ENCODE measurements around the gene CENPP. TPM values are rescaled to one million over a fixed set of nuclear protein-coding genes. Genes with fewer than 3 reads are reported as not detected.

Gene CENPP
- total RNA-seq, 5 donors from 2014 or later (not counting 1 experiment from before 2014, with no cell fraction given), result 1.9 to 5.0 (median 4.3) TPM

DNA sequence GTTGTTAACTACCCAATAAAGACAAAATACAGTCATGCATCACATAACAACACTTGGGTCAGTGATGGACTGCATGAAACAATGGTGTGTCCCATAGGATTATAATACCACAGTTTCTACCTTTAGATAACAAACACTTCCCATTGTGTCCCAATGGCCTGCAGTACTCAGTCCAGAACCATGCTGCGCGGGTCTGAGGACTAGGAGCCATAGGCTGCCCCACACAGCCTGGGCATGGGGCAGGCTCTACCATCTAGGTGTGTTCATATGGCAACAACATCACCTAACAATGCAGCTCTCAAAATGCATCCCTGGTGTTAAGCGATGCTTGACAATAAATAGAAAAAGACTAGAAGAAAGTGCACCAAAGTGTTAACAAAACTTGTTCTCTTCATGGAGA lies 337.4 kb downstream of the CENPP start:
- DNase-seq (no peak), ATAC-seq (replicated peaks in 1 of 4) (no peak)
- WGBS (ENCODE audit: insufficient coverage), result no CpG with 5 or more reads among the region's 3 CpGs
- POLR2A ChIA-PET, result no interaction called here
- no peak overlapping the region for H3K4me3 Mint-ChIP-seq
- no peaks in the 10 kb centered on the region for H3K9me3 ChIP-seq
- no peak overlapping the region for H3K4me3 ChIP-seq (ENCODE audit: control insufficient read depth in 1 of 2, extremely low read depth in 1 of 2, low read length in 1 of 2)
- no peak overlapping the region for H3K27ac Mint-ChIP-seq
- CTCF ChIA-PET, result interaction anchor here in 1 of 2 donors (0.7 kb wide), 1 partner anchor 153 kb away, joined by 4 read pairs; no protein-coding TSS in a partner anchor
- H3K4me1 Mint-ChIP-seq, result peaks cover 49 to 56% (median 49%) of the 10 kb centered on the region in 3 donors
- H3K36me3 ChIP-seq (ENCODE audit: control insufficient read depth in 2 of 2, extremely low read depth in 1 of 2, insufficient read depth in 1 of 2, low read length in 1 of 2), result peaks cover 0 to 19% of the 10 kb centered on the region in 2 donors
- no peaks in the 10 kb centered on the region for H3K9me3 Mint-ChIP-seq
- H3K27me3 ChIP-seq (replicated peaks in 1 of 2; ENCODE audit: control insufficient read depth in 2 of 2, extremely low read depth in 1 of 2, insufficient read depth in 2 of 2, low read length in 1 of 2), result no peaks in the 10 kb centered on the region
- H3K27ac ChIP-seq (ENCODE audit: low read length), result no peak overlapping the region
- H3K36me3 Mint-ChIP-seq, result peaks cover 12% of the 10 kb centered on the region
- H3K27me3 Mint-ChIP-seq, result no peaks in the 10 kb centered on the region
- H3K4me1 ChIP-seq (ENCODE audit: control insufficient read depth in 1 of 2, extremely low read depth in 1 of 2, insufficient read depth in 2 of 2, low read length in 2 of 2), result peaks cover 8 to 29% of the 10 kb centered on the region in 2 experiments

DNA sequence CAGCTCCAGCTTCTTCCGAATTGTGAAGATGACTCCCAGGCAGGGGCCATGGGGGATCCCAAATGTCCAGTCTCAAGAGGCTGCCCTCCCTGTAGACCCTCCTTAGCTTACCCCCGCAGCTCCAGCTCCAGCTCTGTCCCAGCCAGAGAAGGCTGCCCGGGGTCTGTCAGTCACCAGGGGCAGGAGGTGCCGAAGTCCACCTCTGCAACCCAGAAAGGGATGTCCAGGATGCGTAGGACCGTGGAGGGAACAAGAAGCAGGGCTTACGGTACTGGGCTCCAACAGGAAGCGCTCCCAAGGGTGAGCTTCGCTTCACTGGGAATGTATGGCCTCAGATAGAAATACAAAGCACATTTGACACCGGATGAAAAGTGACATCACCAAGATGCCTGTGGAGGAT lies 338.2 kb downstream of the CENPP start:
- Histone ChIP-seq H3K9me3 (no peaks in the 10 kb centered on the region), H3K4me1 (ENCODE audit: control insufficient read depth in 1 of 2, extremely low read depth in 1 of 2, insufficient read depth in 2 of 2, low read length in 2 of 2) (peaks cover 11 to 38% of the 10 kb centered on the region in 2 experiments), H3K27me3 (replicated peaks in 1 of 2; ENCODE audit: control insufficient read depth in 2 of 2, extremely low read depth in 1 of 2, insufficient read depth in 2 of 2, low read length in 1 of 2) (no peaks in the 10 kb centered on the region), H3K4me3 (ENCODE audit: control insufficient read depth in 1 of 2, extremely low read depth in 1 of 2, low read length in 1 of 2) (no peak overlapping the region), H3K36me3 (ENCODE audit: control insufficient read depth in 2 of 2, extremely low read depth in 1 of 2, insufficient read depth in 1 of 2, low read length in 1 of 2) (peaks cover 0 to 12% of the 10 kb centered on the region in 2 donors), H3K27ac (ENCODE audit: low read length) (peak overlapping the region; percentile 60)
- Mint-ChIP-seq H3K27me3 (no peaks in the 10 kb centered on the region), H3K9me3 (no peaks in the 10 kb centered on the region), H3K4me1 (peaks cover 57 to 65% (median 58%) of the 10 kb centered on the region in 3 donors), H3K27ac (no peak overlapping the region), H3K36me3 (peaks cover 8% of the 10 kb centered on the region), H3K4me3 (no peak overlapping the region)
- CTCF ChIA-PET, result interaction anchor here in 1 of 2 donors (0.7 kb wide), 1 partner anchor 152 kb away, joined by 4 read pairs; no protein-coding TSS in a partner anchor
- POLR2A ChIA-PET, result no interaction called here
- ATAC-seq (replicated peaks in 1 of 4), result no peak
- DNase-seq, result no peak
- 95% methylated on average over 10 of the region's 10 CpGs for WGBS (ENCODE audit: insufficient coverage)

DNA sequence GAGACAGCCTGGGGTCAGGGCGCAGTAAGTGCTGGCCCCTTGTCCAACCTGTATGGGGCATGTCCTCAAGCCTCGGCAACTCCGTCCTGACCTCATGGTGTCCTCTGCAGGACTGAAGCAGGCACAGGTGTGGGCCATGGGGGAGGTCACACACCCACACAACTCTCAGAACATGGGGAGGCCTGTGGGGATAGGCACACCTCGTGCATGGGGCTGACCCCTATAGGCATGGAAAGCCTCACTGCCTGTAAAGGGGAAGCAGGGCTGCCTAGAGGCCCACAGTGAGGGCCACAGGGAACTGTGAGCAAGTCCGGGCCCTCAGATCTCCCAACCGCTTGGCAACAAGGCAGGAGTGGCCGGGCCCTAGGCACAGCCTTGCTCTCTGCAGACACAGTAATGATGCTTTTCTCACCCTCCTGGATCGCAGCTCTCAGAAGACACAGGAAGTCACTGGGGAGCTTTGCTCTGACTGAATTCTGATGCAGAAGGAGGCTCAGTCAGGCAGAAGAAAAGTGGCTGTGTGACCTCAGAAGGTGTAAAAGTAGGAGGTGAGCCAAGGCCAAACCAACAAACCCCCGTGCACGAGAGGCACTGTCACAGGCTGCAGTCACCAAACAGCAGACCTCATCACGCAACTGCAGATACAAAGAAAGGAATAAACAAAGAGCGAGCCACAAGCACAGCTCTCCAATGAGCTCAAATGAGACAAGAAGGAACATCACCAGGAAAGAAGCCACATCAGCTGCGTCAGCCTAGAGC lies 338.8 kb downstream of the CENPP start:
- ChIA-PET CTCF (no interaction called here), POLR2A (no interaction called here)
- Histone ChIP-seq H3K27ac (ENCODE audit: low read length) (peak overlapping the region; percentile 60), H3K36me3 (ENCODE audit: control insufficient read depth in 2 of 2, extremely low read depth in 1 of 2, insufficient read depth in 1 of 2, low read length in 1 of 2) (peaks cover 0 to 10% of the 10 kb centered on the region in 2 donors), H3K4me1 (ENCODE audit: control insufficient read depth in 1 of 2, extremely low read depth in 1 of 2, insufficient read depth in 2 of 2, low read length in 2 of 2) (peaks cover 12 to 44% of the 10 kb centered on the region in 2 experiments), H3K27me3 (replicated peaks in 1 of 2; ENCODE audit: control insufficient read depth in 2 of 2, extremely low read depth in 1 of 2, insufficient read depth in 2 of 2, low read length in 1 of 2) (no peaks in the 10 kb centered on the region), H3K4me3 (ENCODE audit: control insufficient read depth in 1 of 2, extremely low read depth in 1 of 2, low read length in 1 of 2) (no peak overlapping the region), H3K9me3 (no peaks in the 10 kb centered on the region)
- ATAC-seq (replicated peaks in 1 of 4) (peak in 3 of 4 experiments; percentile 54 to 80 (median 60)), DNase-seq (peak in 31 of 35 experiments; percentile 3 to 68 (median 29))
- H3K4me3 Mint-ChIP-seq, result peak overlapping the region in 2 of 3 donors; percentile 6 to 39
- H3K9me3 Mint-ChIP-seq, result no peaks in the 10 kb centered on the region
- H3K27me3 Mint-ChIP-seq, result no peaks in the 10 kb centered on the region
- peaks cover 61 to 71% (median 64%) of the 10 kb centered on the region in 3 donors for H3K4me1 Mint-ChIP-seq
- 46% methylated on average over 9 of the region's 13 CpGs for WGBS (ENCODE audit: insufficient coverage)
- peak overlapping the region; percentile 69 to 85 for H3K27ac Mint-ChIP-seq
- peaks cover 8% of the 10 kb centered on the region for H3K36me3 Mint-ChIP-seq

DNA sequence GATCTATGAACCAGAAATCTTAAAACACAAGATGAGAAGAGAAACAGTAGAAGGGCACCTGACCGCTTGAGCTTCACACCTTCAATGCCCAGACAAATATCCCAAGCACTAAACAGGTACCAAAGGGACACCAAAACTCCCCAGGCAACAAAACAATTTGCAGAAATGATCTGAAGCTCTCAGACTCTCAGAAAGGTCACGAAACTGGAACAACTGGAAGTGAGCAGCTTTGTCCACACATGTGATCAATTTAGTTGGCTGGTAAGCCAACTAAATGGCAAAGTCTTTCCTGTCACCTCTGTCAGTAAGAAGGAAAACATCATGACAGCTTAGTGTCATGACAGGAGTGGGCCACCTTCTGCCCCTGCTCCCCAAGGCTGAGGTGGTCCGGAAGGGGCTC lies 340.1 kb downstream of the CENPP start:
- CTCF ChIA-PET, result no interaction called here
- no peaks in the 10 kb centered on the region for H3K9me3 Mint-ChIP-seq
- peak overlapping the region; percentile 3 to 45 for H3K27ac Mint-ChIP-seq
- peaks cover 0 to 10% of the 10 kb centered on the region in 2 donors for H3K36me3 ChIP-seq (ENCODE audit: control insufficient read depth in 2 of 2, extremely low read depth in 1 of 2, insufficient read depth in 1 of 2, low read length in 1 of 2)
- no peak overlapping the region for H3K4me3 Mint-ChIP-seq
- ATAC-seq (replicated peaks in 1 of 4) (no peak), DNase-seq (no peak)
- WGBS (ENCODE audit: insufficient coverage), result 100% methylated on average over 2 of the region's 3 CpGs
- POLR2A ChIA-PET, result no interaction called here
- no peak overlapping the region for H3K27ac ChIP-seq (ENCODE audit: low read length)
- no peaks in the 10 kb centered on the region for H3K9me3 ChIP-seq
- peaks cover 63 to 72% (median 65%) of the 10 kb centered on the region in 3 donors for H3K4me1 Mint-ChIP-seq
- H3K27me3 ChIP-seq (replicated peaks in 1 of 2; ENCODE audit: control insufficient read depth in 2 of 2, extremely low read depth in 1 of 2, insufficient read depth in 2 of 2, low read length in 1 of 2), result no peaks in the 10 kb centered on the region
- H3K4me1 ChIP-seq (ENCODE audit: control insufficient read depth in 1 of 2, extremely low read depth in 1 of 2, insufficient read depth in 2 of 2, low read length in 2 of 2), result peaks cover 12 to 48% of the 10 kb centered on the region in 2 experiments
- peaks cover 8% of the 10 kb centered on the region for H3K36me3 Mint-ChIP-seq
- no peak overlapping the region for H3K4me3 ChIP-seq (ENCODE audit: control insufficient read depth in 1 of 2, extremely low read depth in 1 of 2, low read length in 1 of 2)
- H3K27me3 Mint-ChIP-seq, result no peaks in the 10 kb centered on the region

DNA sequence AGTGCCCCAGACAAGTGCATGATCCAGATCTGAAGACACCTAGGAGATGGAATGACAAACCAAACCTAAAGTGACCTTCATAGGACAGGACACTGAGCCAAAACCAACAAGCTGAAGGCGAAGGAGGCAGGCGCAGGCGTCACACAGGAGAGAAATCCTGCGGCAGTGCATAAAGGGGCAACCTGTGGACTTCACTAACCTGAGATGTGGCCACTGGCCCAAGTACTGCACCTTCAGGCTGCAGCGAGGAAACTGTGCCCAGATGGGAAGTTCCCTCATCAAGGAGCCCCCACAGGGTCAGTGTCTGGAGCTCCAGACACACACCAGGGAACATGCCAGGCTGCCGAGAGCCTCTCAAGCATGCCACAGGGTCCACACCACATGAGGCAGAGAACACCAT lies 340.5 kb downstream of the CENPP start:
- peaks cover 0 to 10% of the 10 kb centered on the region in 2 donors for H3K36me3 ChIP-seq (ENCODE audit: control insufficient read depth in 2 of 2, extremely low read depth in 1 of 2, insufficient read depth in 1 of 2, low read length in 1 of 2)
- peaks cover 8% of the 10 kb centered on the region for H3K36me3 Mint-ChIP-seq
- peak overlapping the region; percentile 3 to 45 for H3K27ac Mint-ChIP-seq
- no peak overlapping the region for H3K4me3 ChIP-seq (ENCODE audit: control insufficient read depth in 1 of 2, extremely low read depth in 1 of 2, low read length in 1 of 2)
- ATAC-seq (replicated peaks in 1 of 4), result no peak
- DNase-seq, result no peak
- no peaks in the 10 kb centered on the region for H3K9me3 ChIP-seq
- H3K9me3 Mint-ChIP-seq, result no peaks in the 10 kb centered on the region
- H3K27ac ChIP-seq (ENCODE audit: low read length), result no peak overlapping the region
- no peaks in the 10 kb centered on the region for H3K27me3 Mint-ChIP-seq
- H3K4me1 Mint-ChIP-seq, result peaks cover 65 to 70% (median 67%) of the 10 kb centered on the region in 3 donors
- H3K4me1 ChIP-seq (ENCODE audit: control insufficient read depth in 1 of 2, extremely low read depth in 1 of 2, insufficient read depth in 2 of 2, low read length in 2 of 2), result peaks cover 15 to 52% of the 10 kb centered on the region in 2 experiments
- 89% methylated on average over 6 of the region's 6 CpGs for WGBS (ENCODE audit: insufficient coverage)
- H3K27me3 ChIP-seq (replicated peaks in 1 of 2; ENCODE audit: control insufficient read depth in 2 of 2, extremely low read depth in 1 of 2, insufficient read depth in 2 of 2, low read length in 1 of 2), result no peaks in the 10 kb centered on the region
- no peak overlapping the region for H3K4me3 Mint-ChIP-seq
- ChIA-PET POLR2A (no interaction called here), CTCF (no interaction called here)

DNA sequence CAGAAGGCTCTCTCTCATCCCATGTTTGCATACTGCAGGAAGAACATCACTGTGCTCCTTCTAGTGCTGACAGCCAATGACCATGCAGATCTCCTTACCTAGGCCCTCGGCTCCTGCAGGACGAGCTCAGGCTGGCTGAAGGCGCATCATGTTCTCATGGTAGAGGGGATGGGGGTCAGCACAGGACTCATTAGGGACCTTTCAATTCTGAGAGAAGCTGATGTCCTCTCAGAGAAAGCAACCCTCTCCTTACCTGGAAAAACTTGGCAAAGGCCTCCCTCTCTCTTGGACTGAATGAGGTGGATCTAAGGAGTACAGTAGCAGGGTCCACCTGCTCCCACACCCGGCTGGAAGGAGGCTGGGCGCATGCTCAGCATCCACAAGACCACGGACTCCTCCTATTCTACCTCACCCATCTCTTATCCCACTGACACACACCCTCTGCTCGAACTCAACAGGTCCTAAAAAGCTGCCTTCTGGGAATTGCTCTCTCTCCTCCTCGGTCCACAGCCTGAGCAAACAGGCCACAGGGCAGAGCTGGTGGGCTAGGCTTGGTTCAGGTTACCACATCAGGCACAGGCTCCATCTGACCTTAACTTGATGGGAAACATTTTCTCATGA lies 341.3 kb downstream of the CENPP start:
- H3K27me3 ChIP-seq (replicated peaks in 1 of 2; ENCODE audit: control insufficient read depth in 2 of 2, extremely low read depth in 1 of 2, insufficient read depth in 2 of 2, low read length in 1 of 2), result no peaks in the 10 kb centered on the region
- Mint-ChIP-seq H3K27me3 (no peaks in the 10 kb centered on the region), H3K9me3 (no peaks in the 10 kb centered on the region), H3K27ac (peak overlapping the region in 1 of 2 donors; percentile 66), H3K36me3 (peaks cover 8% of the 10 kb centered on the region), H3K4me3 (peak overlapping the region in 2 of 3 donors; percentile 31 to 92), H3K4me1 (peaks cover 63 to 66% (median 64%) of the 10 kb centered on the region in 3 donors)
- H3K36me3 ChIP-seq (ENCODE audit: control insufficient read depth in 2 of 2, extremely low read depth in 1 of 2, insufficient read depth in 1 of 2, low read length in 1 of 2), result peaks cover 0 to 10% of the 10 kb centered on the region in 2 donors
- H3K27ac ChIP-seq (ENCODE audit: low read length), result no peak overlapping the region
- peaks cover 16 to 57% of the 10 kb centered on the region in 2 experiments for H3K4me1 ChIP-seq (ENCODE audit: control insufficient read depth in 1 of 2, extremely low read depth in 1 of 2, insufficient read depth in 2 of 2, low read length in 2 of 2)
- DNase-seq, result no peak
- ChIA-PET CTCF (no interaction called here), POLR2A (no interaction called here)
- H3K9me3 ChIP-seq, result no peaks in the 10 kb centered on the region
- ATAC-seq (replicated peaks in 1 of 4), result no peak
- no peak overlapping the region for H3K4me3 ChIP-seq (ENCODE audit: control insufficient read depth in 1 of 2, extremely low read depth in 1 of 2, low read length in 1 of 2)
- WGBS (ENCODE audit: insufficient coverage), result 85% methylated on average over 4 of the region's 8 CpGs
